Glomerular endothelial cell (primary cell): Measurements from ENCODE around the gene SLC2A6. TPM values are rescaled to one million over a fixed set of nuclear protein-coding genes. Genes with fewer than 3 reads are reported as not detected.

Source experiments
- DNase-seq: peaks from one replicate; pipeline ENCODE4 v3.0.0-alpha.2; 2011; ENCODE audit warnings: low read depth, low spot score; ENCODE audit errors: extremely low read depth
- total RNA-seq: library from RNA; depleted of rRNA; stranded (reverse); fragments of >200 nt; gene quantifications from 2 replicates; pipeline ENCODE4 v1.2.3, GENCODE V29; 2015

Gene SLC2A6
- total RNA-seq, 1 donor from 2014 or later = 73.8 TPM

DNA sequence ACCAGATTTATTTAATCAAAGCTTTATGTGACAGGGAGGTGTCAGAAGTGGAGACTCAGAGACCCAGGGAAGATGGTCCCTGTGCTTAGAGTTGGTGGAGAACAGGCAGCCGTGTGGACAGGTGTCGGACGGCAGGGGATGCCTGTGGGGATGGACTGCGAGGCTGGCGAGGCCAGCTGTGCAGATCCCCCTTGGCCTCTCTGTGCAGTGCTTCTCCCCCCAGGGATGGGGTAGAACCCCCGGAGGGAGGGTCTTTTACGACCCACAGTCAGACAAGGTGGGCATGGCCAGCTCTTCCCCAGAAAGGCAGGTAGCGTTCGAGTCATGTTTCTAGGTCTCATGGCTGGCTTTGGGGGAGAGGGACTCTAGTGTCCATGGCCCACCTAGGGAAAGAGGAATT lies 4.7 kb upstream of the SLC2A6 start:
- no peak for DNase-seq

DNA sequence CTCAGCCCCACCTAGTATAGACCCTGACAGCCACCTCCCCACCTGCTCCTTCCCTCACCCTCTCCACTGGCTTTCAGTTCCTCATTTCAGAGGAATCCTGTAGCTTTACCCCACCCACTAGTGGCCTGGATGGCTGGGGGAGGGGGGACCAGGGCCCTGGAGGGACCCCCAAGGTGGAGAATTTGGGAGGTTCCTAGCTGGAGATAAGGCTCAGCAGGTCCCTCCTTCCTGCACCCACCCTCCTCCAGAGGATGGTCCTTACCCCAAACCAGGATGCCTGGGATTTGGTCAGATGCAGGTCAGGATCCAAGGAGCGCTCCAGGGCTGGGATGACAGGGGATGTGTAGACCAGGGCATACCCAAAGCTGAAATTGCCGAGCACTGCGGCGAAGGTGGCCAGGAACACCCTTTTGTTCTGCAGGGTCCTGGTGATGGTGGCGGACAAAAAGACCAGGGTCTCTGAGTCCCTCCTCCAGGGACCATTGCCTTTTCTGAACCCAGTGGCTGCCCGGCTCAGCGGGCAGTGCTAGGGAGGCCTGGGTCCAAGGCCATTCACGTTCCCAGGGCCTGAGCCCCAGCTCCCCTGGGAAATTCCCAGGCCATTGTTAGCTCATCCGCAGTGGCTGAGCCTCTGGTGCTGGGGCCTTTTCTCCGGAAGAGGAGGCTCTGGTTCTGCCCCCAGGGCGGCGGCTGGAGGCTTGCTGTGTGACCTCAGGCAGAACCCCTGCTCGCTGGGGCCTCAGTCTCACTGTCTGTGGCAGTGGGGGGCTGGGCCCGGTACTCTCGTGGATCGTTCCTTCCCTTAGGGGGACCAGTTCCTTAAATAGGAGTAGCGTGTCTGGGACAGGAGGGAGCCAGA lies 678 bp downstream of the SLC2A6 start:
- DNase-seq = no peak

DNA sequence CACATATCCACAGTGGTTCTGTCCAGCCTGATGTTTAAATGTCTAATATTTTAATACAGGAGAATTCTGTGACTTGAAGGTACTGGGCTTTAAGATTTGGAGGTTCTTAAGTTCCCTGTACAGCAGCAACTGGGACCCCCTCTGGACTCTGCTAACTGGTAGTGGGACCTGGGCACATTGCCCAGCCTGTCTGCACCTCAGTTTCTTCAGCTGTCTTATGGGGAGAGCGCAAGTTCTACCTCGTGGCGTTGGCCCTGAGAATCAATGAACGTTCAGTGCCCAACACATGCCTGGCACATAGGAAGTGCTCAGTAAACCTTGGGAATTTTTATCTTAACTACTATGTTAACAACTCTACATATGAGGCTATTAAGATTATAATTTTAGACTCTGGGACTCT lies 1.4 kb downstream of the SLC2A6 start:
- DNase-seq = no peak

DNA sequence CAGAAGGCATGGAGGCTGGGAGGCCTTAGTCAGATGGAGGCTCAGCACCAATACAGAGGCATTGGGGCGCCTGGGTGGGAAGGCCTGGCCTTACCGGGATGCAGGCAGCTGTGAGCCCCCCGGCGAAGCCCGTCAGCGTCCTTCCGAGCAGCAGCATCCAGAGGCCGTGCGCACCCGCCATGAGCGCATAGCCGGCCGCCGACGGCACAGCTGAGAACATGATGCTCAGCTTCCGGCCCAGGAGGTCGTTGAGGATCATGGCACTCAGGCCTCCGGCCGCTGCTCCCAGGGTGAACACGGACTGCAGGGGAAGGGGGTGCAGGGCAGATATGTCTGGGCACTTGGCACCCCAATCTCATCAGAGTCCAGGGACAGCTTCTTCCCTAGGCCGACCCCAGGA lies 2.0 kb downstream of the SLC2A6 start:
- no peak for DNase-seq

DNA sequence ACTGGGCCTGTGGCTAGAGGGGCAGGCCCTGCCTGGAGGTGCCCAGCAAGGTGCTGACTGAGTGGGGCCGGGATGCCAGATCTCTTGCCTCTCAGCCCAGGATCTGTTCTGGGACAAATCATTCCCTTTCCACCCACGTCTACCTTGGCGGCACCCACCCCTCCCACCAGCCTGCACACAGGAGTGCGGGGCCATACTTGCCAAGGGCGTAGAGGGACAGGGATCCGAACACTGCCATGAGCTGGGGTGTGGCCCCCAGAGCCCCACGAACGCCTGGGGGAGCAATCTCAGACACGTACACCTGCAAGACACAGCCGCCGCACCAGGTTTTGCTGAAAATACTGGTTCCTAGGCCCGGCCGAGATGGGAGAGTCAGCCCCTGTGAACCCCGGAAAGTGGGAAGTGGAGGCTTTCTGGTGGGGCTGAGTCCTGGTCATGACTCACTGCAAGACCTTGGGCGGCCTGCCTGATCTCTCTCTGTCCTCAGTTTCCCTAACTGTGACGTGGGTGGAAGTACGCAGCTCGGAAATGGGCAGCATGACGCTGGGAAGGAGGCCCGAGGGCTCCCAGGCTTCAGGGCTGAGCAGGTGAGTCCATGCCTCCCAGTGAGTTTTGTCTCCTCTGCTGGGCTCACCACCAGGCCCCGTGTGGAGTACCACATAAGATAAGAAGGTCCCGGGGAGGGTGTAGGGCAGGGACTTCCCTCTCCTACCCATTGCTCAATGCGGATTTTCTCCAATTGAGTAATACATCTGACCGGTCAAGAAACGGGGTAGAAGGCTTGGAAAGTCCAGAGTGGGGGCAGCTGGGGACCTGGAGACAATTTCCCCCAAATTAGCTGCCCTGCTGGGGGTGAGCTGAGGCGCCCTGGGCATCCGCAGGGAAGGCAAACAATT lies 2.6 kb downstream of the SLC2A6 start:
- DNase-seq = no peak

DNA sequence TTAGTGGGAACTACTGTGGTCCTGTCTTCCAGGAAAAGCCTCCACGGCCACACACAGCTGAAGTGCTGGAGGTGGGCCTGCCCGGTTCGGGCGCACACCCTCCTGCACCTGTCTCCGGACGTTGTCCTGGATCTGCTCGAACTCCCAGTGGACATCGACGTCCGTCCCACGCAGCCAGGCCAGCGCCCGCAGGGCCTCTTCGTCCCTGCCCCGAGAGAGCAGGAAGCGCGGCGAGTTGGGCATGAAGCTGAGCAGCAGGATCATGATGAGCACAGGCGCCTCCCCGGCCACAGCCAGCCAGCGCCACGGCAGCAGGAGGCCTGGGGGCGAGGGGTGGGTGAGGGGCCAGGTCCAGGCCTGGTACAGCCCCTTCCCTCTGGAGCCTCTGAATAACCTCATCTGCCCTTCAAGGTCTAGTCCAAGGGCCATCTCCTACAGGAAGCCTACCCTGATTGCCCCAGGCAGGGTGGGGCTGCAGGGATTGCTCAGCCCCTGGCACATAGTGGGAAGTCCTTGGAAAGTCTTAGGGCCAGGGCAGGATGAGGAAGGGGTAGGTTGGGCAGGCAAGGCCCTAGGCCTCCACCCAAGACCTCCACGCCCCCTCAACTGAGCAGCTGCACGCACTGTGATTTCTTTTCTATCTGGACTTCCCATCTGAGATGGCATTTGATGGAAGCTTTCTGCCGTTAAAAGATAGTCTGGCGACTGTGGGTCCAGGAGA lies 3.4 kb downstream of the SLC2A6 start:
- DNase-seq = no peak

DNA sequence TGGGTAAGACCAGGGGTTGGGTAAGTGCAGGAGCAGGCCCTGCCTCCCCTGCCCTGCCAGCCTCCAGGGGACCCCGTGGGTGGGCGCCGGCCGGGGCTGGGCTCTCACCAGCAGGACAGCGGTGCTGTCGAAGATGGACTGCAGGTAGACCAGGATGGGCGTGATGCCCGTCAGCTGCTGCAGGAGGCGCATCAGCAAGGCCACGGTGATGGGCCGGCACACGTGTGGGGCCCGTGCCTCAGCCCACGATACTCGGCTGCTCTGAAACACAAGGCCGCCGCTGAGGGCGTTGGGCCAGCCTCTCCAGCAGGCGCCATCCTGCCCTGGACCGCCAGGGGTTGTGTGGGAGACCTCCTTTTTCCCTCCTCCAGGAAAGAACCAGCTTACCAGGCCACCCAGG lies 4.0 kb downstream of the SLC2A6 start:
- DNase-seq = no peak

DNA sequence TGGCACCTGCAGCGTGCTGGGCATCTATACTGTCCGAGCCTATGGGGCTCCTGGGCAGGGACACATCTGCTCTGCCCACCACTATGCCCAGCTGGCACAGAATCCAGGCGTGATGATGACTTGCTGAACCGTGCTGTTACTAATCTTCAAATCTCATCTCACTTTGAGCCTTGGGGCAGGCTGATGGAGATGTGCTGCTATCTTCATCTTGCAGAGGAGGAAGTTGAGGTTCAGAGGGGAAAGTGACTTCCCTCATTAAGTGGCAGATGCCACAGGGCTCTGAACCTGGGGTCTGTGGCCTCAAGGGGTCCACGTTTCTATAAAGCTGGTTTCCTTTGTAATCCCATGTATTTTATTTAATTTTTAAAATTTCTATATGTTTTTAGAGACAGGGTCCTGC lies 4.7 kb downstream of the SLC2A6 start:
- DNase-seq = no peak

DNA sequence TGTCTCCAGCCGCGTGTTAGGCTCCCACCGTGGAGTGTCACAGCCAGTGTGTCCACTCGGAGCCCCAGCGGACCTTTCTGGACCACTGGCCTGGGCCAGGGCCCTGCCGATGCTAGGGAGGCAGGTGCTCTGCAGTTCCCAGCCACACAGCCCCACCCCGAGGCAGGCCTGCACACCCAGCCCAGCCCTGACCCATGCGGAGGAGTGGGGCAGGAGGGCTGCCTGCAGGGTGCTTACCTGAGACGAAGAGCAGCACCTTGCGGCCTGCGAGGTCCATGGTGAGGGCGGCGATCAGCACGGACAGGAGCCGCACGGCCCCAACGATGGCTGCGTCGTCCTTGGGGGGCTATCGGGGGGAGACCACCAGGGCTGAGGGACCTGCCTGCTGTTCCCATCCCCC lies 5.2 kb downstream of the SLC2A6 start:
- no peak for DNase-seq

DNA sequence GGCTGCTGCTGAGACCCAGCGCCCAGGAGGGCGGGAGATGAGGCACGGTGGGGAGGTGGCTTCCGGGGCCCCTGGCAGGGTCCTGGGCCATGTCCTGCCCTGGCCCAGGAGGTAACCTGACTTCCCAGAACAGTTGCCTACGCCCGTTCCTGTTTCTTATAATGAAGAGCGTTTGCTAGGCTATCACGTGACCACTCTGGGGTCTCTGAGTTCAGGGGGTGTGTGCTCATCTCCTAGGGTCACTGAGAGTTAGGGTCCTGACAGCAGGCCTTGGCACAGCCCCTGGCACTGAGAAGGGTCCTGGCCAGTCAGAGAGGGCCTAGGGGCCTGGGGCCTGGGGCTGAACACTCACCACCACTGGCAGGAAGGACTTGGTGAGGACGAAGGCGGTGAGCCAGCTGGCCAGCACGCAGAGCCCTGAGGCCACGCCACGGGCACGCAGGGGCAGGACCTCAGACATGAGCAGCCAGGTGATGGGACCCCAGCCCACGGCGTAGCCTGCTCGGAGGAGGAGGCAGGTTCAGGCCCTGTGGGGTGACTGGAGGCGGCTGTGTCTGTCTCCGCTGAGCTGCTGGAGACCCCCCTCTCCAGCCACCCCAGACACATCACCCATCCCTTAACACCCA lies 6.0 kb downstream of the SLC2A6 start:
- DNase-seq = no peak

DNA sequence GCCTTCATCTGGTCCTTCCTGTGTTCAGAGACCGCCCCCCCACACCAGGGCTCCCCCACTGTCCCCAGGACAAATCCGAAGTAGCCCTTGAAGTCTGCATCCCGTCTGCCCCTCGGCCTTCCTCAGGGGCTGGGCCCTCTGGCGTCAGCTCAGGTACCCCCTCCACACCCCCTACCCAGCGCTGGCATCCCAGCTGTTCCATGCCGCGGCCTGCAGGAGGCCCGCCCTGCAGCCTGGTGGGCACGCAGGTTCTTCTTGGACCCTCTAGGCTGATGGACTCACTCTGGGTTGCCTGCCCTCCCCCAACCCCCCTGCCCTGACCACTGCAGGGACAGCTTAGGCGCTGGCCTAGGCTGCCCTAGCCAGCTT lies 6.6 kb downstream of the SLC2A6 start:
- DNase-seq = no peak

DNA sequence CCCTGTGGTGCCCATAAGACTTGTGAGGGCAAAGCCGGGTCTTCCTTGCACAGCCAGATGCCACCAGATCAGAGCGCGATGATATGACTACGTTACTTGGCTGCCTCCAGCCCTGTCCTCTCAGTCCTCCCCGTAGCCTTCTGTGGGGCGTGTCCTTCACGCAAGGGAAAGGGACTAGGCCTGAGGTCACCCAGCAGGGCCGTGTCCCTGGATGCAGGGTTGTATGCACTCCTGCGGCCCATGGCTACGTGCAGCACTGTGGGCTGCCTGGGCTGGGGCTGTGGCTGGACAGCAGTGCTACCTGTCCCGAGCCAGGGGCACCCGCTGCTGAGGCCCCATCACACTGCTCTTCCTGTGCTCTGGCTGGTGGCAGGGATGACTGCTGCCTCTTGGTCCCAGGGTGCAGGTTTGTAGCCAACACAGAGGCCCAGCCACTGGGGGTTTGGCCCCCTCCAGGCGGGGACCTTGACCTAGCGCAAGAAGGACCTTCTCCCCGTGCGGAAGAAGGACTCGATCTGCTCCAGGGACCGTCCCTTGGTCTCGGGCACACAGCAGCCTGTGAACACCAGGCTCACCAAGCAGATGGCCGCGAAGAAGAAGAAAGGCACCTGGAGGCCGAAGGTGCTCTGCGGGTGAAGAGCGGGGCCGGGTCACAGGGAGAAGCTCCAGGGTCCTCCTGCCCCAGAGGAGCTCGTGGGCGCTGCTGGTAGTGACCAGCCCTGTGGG lies 7.2 kb downstream of the SLC2A6 start:
- no peak for DNase-seq

DNA sequence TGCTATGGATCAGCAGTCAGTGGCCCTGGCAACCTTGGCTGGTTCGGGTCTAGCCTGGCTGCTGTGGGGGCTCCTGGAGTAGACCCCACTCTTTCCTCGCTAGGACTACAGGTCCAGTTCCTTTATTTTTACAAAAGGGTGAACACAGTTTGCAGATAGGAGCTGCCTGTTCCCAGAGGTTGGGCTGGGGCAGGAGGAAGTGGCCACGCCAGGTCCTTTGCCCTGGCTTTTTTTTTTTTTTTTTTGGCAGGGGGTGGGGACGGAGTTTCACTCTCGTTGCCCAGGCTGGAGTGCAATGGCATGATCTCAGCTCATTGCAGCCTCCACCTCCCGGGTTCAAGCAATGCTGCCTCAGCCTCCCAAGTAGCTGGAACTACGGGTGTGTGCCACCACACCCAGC lies 7.9 kb downstream of the SLC2A6 start:
- DNase-seq = no peak

DNA sequence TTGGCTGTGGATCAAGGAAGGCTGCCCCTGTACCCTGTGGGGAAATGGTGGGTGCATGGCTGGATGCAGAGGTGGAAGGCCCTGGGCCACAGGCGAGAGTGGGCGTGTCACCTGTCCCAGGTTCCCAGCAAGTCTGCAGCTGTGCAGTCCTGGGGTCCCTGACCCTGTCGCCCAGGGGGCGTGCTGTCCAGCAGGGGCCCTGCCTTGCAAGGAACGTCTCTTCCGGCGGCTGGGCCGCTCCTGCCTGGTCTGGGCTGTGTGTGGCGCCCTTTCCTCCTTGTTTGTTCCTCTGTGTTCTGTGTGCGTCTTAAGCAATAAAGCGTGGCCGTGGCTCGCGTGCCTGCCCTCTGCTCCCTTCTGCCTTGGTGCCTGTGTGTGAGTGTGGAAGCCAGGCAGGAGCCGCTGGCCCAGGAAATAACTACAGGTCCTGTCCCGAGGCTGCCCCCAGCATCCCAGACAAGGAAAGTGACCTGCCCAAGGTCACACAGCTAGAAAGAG lies 8.4 kb downstream of the SLC2A6 start:
- no peak for DNase-seq

DNA sequence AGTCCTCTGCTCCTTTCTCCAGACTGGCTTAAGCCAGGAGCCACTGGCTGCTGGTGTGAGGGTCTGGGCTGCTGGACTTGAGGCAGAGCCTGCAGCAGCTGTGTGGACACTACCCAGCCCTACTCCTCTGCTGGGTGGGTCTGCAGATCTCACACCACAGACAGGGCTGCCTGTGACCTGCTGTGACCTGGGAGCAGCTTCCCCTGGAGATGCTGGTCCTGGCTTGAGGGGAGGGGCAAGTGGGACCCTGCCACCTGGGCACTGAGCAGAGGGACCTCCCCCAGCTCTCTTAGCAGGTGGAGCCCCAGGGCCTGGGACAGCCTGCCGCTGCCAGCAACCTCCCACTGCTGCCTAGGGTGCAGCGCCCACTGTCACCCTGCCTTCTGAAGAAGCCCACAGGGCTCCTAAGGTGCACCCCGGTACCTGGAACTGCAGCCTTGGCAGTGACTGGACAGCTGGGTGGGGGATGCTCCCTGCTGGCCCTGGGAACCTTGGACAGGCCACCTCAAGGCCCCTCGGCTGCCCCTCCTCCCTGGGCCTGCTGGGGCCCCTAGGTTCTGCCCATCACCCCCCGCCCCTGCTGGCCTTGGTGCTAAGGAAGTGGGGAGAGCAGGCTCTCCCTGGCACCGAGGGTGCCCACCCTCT lies 10.0 kb downstream of the SLC2A6 start:
- no peak for DNase-seq

DNA sequence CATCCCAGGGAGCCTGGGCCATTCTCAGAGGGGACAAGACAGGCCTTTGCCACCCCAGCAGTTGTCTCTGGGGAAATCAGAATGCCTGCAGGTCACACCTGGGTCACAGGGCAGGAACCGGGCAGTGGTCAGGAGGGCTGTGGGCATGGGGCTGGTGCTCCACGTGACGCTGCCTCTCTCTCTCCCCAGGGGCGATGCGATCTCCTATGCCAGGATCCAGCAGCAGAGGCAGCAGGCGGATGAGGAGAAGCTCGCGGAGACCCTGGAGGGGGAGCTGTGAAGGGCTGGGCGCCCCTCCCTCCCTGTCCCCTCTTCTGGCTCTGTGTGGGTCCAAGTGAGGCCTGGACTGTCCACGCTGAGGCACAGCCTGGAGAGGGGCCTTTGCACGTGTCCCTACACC lies 10.5 kb downstream of the SLC2A6 start:
- no peak for DNase-seq

DNA sequence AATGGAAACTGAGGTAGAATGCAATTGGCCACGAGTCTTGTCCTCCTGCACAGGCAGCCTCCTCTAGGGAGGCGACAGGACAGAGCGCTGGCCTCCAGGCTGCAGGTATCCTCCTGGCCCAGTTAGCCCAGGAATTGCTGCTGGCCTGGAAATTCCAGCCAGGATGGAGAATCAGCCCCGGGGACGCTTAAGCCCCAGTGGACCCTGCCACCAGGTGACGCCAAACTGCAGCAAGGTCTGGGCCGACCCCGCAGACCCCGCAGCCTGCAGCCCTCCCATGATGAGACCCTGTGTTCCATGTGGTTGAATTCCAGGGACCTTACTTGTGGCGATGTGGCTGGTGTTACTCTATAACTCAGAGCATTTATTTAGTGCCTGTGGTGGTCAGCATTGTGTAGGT lies 11.8 kb downstream of the SLC2A6 start:
- no peak for DNase-seq

DNA sequence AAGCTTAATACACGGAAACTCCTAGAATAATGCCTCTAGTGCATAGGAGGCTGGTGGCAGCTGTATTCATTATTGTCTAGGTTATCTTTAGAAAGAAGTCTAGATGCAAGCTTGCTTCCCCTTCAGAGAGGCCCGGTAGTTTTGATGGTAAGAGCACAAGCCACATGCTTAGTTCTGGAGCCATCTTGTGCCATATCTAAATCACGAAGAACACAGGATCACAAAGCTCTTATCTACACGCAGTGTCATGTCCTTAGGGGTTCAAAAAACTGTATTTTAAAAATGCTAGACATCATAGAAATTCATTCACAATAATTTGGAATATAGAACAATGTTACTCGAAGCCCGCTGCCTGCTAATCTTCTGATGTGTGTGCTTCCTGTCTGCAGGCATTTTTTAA lies 12.9 kb downstream of the SLC2A6 start:
- no peak for DNase-seq

DNA sequence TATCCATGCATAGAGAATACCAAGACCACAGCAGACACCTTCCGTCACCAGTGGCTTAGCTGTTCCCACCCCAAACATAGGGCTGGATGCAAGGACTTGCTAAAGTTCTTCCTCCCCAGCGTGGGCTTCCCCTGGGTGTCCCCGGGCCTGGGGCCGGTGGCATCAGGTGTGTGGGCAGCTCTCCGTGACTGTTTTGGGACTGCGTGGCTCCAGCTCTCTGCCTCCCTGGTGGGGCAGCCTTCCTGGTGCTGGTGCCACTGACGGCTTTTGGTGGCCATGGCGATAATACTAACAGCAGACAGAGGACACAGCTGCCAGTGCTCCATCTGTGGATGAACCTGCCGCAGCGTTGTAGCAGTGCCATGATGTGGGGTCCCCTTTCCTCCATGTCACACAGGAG lies 14.3 kb downstream of the SLC2A6 start:
- DNase-seq = no peak
